Hippocampal formation (tissue), 2 donors: ENCODE measurements around the gene ATG2A.

Experiments
- DNase-seq, 2 donors: peaks; one replicate each; lab custom pipeline; 2025; lab: John Stamatoyannopoulos, UW

ATG2A gene

GRCh38 chr11:64924910-64925284, 7.9 kb upstream of the ATG2A start:
- no peak for DNase-seq

GRCh38 chr11:64923944-64924909, 7.2 kb upstream of the ATG2A start, which contains the start of gene PPP2R5B:
Gene PPP2R5B, plus strand, starts transcription at chr11:64924689. Its CDS starts 1,046 bp downstream, at chr11:64925735.
- peak; percentile 93 to 99 for DNase-seq

GRCh38 chr11:64923151-64923661, 6.2 kb upstream of the ATG2A start:
- no peak for DNase-seq

- no peak for DNase-seq
Measured at GRCh38 chr11:64921384-64921783, 4.4 kb upstream of the ATG2A start.

GRCh38 chr11:64920124-64920523, 3.1 kb upstream of the ATG2A start:
- DNase-seq: no peak

GRCh38 chr11:64919627-64920026, 2.6 kb upstream of the ATG2A start:
- DNase-seq: peak in 1 of 2 donors; percentile 16

- peak; percentile 5 to 18 for DNase-seq
Measured at GRCh38 chr11:64918017-64918416, 1.0 kb upstream of the ATG2A start.

GRCh38 chr11:64917663-64917995, 620 bp upstream of the ATG2A start:
- DNase-seq: no peak

GRCh38 chr11:64916040-64916774, 802 bp downstream of the ATG2A start:
- no peak for DNase-seq

- DNase-seq: no peak
Measured at GRCh38 chr11:64915376-64915887, 1.6 kb downstream of the ATG2A start.

- no peak for DNase-seq
Measured at GRCh38 chr11:64914123-64914522, 2.9 kb downstream of the ATG2A start.

- no peak for DNase-seq
Measured at GRCh38 chr11:64913171-64913727, 3.8 kb downstream of the ATG2A start.

GRCh38 chr11:64911689-64912088, 5.3 kb downstream of the ATG2A start:
- no peak for DNase-seq

GRCh38 chr11:64911142-64911541, 5.9 kb downstream of the ATG2A start:
- no peak for DNase-seq

GRCh38 chr11:64910451-64911093, 6.4 kb downstream of the ATG2A start:
- DNase-seq: no peak

- no peak for DNase-seq
Measured at GRCh38 chr11:64909653-64910343, 7.2 kb downstream of the ATG2A start.

GRCh38 chr11:64908766-64909165, 8.2 kb downstream of the ATG2A start:
- DNase-seq: no peak

GRCh38 chr11:64906314-64906635, 10.7 kb downstream of the ATG2A start:
- DNase-seq: no peak

- no peak for DNase-seq
Measured at GRCh38 chr11:64905516-64906313, 11.3 kb downstream of the ATG2A start.

- no peak for DNase-seq
Measured at GRCh38 chr11:64903291-64903833, 13.6 kb downstream of the ATG2A start.
